Measurements from ENCODE around the gene ZNF710. TPM values are rescaled to one million over a fixed set of nuclear protein-coding genes. Genes with fewer than 3 reads are reported as not detected.
"Not testable (repeated sequence)": the region's sequence is repeated elsewhere in the genome, so short reads cannot be mapped to it uniquely, and the experiment has no call there.

ZNF710 gene, protein sequence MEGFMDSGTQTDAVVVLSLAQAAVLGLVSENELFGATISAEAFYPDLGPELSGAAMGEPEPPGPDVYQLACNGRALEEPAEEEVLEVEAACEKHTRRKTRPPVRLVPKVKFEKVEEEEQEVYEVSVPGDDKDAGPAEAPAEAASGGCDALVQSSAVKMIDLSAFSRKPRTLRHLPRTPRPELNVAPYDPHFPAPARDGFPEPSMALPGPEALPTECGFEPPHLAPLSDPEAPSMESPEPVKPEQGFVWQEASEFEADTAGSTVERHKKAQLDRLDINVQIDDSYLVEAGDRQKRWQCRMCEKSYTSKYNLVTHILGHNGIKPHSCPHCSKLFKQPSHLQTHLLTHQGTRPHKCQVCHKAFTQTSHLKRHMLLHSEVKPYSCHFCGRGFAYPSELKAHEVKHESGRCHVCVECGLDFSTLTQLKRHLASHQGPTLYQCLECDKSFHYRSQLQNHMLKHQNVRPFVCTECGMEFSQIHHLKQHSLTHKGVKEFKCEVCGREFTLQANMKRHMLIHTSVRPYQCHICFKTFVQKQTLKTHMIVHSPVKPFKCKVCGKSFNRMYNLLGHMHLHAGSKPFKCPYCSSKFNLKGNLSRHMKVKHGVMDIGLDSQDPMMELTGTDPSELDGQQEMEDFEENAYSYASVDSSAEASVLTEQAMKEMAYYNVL
- polyA plus RNA-seq (2013, experiment 1 of 4) = 55.1 TPM
- 53.2 TPM for polyA plus RNA-seq (2013, experiment 2 of 4)
- polyA plus RNA-seq (2013, experiment 3 of 4) = 43.3 TPM
- 44.0 TPM for polyA plus RNA-seq (2013, experiment 4 of 4)

DNA sequence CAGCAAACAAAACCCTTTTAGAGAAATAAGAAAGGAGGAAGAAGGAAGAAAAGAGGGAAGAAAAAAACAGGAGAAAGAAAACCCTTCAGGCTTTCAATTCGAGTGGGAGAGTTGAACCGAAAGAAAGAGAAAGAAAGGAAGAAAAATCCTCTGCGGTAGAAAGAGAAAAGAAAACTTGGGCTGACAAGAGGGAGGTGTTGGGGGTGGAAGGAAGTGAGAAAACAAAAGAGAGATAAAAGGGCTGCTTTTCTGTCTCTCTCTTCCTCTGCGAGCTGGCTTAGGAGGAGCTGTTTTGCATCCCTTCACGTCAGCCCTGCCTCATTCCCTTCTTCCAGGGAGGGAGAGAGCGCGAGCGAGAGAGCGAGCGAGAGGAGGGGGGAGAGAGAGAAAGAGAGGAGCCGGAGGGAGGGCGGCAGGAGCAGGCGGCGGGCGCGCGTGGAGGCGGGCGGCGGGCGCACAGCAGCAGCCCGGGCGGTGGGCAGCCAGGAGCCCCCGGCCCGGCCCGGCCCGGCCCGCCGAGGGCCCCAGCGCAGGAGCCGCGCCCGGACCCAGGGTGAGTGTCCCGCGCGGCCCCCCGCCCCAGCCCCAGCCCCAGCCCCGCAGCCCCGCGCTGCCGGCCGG lies at the start of gene ZNF710:
ZNF710 (plus strand) TSS at position 263 of the 621 bp plus-strand sequence. CDS start 65,814 bp downstream, outside the sequence.
- Histone ChIP-seq H3K4me3 (ENCODE audit: insufficient read depth, low read depth, low read length) (peak within 1 kb of the TSS; percentile 72), H3K36me3 (ENCODE audit: control insufficient read depth, insufficient read depth, low read length) (no peaks in the 10 kb centered on the region), H3K27me3 (ENCODE audit: control insufficient read depth, insufficient read depth, low read length, poor library complexity, severe bottlenecking) (no peaks in the 10 kb centered on the region), H3K9me3 (ENCODE audit: control insufficient read depth, low read length) (no peaks in the 10 kb centered on the region), H3K27ac (ENCODE audit: insufficient read depth, low read depth, low read length, poor library complexity, severe bottlenecking) (peak within 1 kb of the TSS; percentile 91), H3K4me1 (ENCODE audit: control insufficient read depth, insufficient read depth, low read length) (peaks cover 38% of the 10 kb centered on the region)
- 1% methylated on average over 42 of the region's 42 CpGs for WGBS, 2 experiments

DNA sequence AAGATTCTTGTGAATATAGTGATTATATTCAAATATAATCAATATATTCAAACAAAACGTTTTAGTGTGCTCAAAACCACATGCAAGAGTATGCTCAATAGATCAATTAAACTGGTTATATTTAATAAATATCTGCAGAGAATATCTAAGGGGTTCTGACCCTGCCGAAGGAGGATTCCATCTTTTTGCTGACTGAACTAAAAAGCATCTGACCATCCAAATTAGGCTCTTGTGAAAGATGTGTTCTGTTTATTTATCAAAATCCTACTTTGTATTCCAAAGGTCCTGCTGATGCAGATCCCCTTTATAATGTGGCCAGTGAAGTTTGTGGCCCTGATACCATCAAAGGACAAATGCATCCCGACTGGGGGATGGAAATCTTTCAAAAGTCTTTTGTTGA lies 46.6 kb upstream of the ZNF710 start:
- WGBS, 2 experiments = 90 to 98% methylated on average over 1 to 2 of the region's 3 CpGs
- no peak overlapping the region for H3K4me3 ChIP-seq (ENCODE audit: insufficient read depth, low read depth, low read length)

DNA sequence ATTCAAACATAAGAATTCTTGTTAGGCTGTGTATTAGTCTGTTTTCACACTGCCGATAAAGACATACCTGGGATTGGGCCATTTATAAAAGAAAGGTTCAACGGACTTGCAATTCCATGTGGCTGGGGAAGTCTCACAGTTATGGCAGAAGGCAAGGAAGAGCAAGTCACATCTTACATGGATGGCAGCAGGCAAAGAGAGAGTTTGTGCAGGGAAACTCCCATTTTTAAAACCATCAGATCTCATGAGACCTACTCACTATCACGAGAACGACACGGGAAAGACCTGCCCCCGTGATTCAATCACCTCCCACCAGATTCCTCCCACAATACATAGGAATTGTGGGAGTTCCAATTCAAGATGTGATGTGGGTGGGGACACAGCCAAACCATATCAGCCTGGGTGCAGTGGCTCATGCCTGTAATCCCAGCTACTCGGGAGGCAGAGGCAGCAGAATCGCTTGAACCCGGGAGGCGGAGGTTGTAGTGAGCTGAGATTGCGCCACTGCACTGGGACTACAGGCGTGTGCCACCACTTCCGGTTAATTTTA lies 45.6 kb upstream of the ZNF710 start:
- not testable (repeated sequence) for H3K36me3 ChIP-seq (ENCODE audit: control insufficient read depth, insufficient read depth, low read length); H3K27me3 ChIP-seq (ENCODE audit: control insufficient read depth, insufficient read depth, low read length, poor library complexity, severe bottlenecking); H3K4me1 ChIP-seq (ENCODE audit: control insufficient read depth, insufficient read depth, low read length); H3K4me3 ChIP-seq (ENCODE audit: insufficient read depth, low read depth, low read length); H3K27ac ChIP-seq (ENCODE audit: insufficient read depth, low read depth, low read length, poor library complexity, severe bottlenecking); H3K9me3 ChIP-seq (ENCODE audit: control insufficient read depth, low read length)
- WGBS, 2 experiments = 95 to 96% methylated on average over 13 of the region's 13 CpGs

More for the DNA sequence above, 46.6 kb upstream of the ZNF710 start:
- Histone ChIP-seq H3K4me1 (ENCODE audit: control insufficient read depth, insufficient read depth, low read length) (no peaks in the 10 kb centered on the region), H3K36me3 (ENCODE audit: control insufficient read depth, insufficient read depth, low read length) (no peaks in the 10 kb centered on the region), H3K27ac (ENCODE audit: insufficient read depth, low read depth, low read length, poor library complexity, severe bottlenecking) (no peak overlapping the region), H3K9me3 (ENCODE audit: control insufficient read depth, low read length) (no peaks in the 10 kb centered on the region), H3K27me3 (ENCODE audit: control insufficient read depth, insufficient read depth, low read length, poor library complexity, severe bottlenecking) (no peaks in the 10 kb centered on the region)

DNA sequence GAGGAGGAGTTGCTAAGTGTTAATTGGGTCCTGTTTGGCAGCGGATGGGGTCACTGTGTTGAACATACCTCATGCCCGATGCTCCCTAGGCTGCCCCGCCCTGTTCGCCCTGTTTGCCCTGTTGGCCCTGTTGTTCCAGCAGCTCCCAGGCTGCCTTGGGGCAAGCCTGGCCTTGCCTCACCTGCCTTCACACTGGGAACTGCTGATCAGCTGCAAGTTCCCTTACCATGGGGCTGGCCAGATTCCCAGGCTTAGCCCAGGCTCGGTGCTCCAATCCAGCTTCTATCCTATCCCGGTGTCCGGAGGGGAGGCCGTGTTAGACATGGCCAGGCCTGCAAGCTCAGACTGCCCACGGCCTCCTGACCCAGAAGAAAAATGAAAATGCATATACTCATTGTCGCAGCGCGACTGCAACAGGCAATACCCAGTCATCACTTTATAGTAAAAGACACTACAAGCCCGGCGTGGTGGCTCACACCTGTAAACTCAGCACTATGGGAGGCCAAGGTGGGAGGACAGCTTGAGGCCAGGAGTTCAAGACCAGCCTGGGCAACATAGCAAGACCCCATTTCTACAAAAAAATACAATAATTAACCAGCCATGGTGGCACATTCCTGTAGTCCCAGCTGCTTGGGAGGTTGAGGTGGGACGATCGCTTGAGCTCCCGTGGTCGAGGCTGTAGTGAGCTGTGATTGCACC lies 42.9 kb upstream of the ZNF710 start:
- whole genome bisulfite sequencing, 2 experiments = 92 to 93% methylated on average over 18 of the region's 18 CpGs

DNA sequence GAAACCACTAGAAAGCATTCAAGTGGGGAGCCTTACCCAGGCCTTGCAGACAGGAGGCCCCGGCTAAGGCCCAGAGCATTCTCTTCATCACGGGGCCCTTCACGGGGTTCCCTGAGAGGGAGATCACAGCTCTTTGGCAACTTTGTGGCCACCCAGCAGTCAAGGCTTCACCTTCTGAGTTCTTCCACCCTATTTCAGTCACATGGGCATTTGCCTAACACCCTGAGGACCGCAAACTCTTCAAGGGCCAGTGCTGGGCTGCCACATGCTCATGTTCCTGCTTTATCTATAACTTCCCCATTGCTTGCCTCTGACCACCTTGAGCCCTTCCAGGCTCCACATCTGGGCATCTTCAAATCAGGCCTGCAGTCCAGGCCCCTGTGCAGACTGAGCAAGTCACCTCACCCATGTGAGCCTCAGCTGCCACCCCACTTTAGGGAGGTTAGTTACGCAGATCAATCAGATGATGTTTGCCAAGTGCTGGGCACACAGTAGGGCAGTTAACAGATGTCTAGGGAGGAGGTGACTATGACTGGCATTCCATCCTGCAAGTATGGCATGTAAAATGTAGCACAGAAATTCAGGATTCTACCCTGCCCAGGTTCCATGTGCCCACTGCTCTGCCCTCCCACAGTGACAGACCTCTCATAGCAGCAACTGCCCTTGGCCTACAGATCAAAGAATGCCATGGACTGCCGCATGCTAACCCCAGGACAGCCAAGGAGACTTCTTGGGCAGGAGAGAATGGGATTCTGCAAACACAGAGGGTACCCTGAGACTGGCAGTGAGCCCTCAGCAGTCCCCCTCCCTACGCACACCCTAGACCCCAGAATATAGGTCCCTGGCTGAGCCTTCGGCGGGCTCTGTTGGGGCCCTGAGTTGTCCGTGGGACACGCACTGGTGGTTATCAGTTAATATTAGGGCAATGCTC lies 37.6 kb upstream of the ZNF710 start:
- no peaks in the 10 kb centered on the region for H3K36me3 ChIP-seq (ENCODE audit: control insufficient read depth, insufficient read depth, low read length)
- no peaks in the 10 kb centered on the region for H3K27me3 ChIP-seq (ENCODE audit: control insufficient read depth, insufficient read depth, low read length, poor library complexity, severe bottlenecking)
- H3K27ac ChIP-seq (ENCODE audit: insufficient read depth, low read depth, low read length, poor library complexity, severe bottlenecking) = no peak overlapping the region
- no peaks in the 10 kb centered on the region for H3K4me1 ChIP-seq (ENCODE audit: control insufficient read depth, insufficient read depth, low read length)
- no peak overlapping the region for H3K4me3 ChIP-seq (ENCODE audit: insufficient read depth, low read depth, low read length)
- 95% methylated on average over 11 of the region's 11 CpGs for WGBS, 2 experiments
- no peaks in the 10 kb centered on the region for H3K9me3 ChIP-seq (ENCODE audit: control insufficient read depth, low read length)

More for the DNA sequence above, 42.9 kb upstream of the ZNF710 start:
- no peaks in the 10 kb centered on the region for H3K4me1 ChIP-seq (ENCODE audit: control insufficient read depth, insufficient read depth, low read length)
- H3K27me3 ChIP-seq (ENCODE audit: control insufficient read depth, insufficient read depth, low read length, poor library complexity, severe bottlenecking) = no peaks in the 10 kb centered on the region
- H3K4me3 ChIP-seq (ENCODE audit: insufficient read depth, low read depth, low read length) = no peak overlapping the region
- H3K36me3 ChIP-seq (ENCODE audit: control insufficient read depth, insufficient read depth, low read length) = no peaks in the 10 kb centered on the region
- no peaks in the 10 kb centered on the region for H3K9me3 ChIP-seq (ENCODE audit: control insufficient read depth, low read length)
- no peak overlapping the region for H3K27ac ChIP-seq (ENCODE audit: insufficient read depth, low read depth, low read length, poor library complexity, severe bottlenecking)

DNA sequence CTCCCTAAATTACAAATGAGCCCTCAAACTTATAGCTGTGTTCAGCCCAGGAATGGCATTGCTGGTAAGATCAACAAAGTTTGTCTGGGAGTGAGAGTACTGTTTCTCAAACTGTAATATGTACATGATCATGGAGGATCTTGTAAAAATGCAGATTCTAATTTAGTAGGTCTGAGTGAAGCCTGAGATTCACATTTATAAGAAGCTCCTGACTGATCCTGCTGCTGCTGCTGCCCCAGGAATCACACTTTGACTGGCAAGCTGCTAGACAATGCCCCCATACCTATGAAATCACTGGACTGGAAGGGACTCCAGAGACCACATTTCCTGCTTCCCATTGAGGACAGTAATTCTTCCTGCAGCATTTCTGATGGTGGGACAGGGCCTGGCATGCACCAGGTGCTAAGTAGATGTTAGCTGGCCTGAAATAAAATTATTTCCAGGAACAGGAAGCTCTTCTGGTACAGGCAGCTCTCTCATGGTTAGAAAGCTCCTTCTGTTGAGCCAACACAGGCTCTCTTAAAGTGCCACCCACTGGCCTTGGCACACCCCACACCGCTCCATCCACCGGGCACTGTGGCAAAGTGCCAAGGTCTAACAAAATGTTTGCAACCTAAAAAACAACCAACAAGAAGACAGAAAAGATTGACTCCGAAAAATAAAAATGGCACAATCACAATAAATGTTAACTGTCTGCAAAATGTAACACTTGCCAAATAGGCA lies 36.7 kb upstream of the ZNF710 start:
- H3K4me3 ChIP-seq (ENCODE audit: insufficient read depth, low read depth, low read length) = no peak overlapping the region
- H3K4me1 ChIP-seq (ENCODE audit: control insufficient read depth, insufficient read depth, low read length) = no peaks in the 10 kb centered on the region
- 85 to 95% methylated on average over 3 of the region's 3 CpGs for WGBS, 2 experiments
- H3K27ac ChIP-seq (ENCODE audit: insufficient read depth, low read depth, low read length, poor library complexity, severe bottlenecking) = no peak overlapping the region
- no peaks in the 10 kb centered on the region for H3K9me3 ChIP-seq (ENCODE audit: control insufficient read depth, low read length)
- no peaks in the 10 kb centered on the region for H3K27me3 ChIP-seq (ENCODE audit: control insufficient read depth, insufficient read depth, low read length, poor library complexity, severe bottlenecking)
- H3K36me3 ChIP-seq (ENCODE audit: control insufficient read depth, insufficient read depth, low read length) = no peaks in the 10 kb centered on the region

DNA sequence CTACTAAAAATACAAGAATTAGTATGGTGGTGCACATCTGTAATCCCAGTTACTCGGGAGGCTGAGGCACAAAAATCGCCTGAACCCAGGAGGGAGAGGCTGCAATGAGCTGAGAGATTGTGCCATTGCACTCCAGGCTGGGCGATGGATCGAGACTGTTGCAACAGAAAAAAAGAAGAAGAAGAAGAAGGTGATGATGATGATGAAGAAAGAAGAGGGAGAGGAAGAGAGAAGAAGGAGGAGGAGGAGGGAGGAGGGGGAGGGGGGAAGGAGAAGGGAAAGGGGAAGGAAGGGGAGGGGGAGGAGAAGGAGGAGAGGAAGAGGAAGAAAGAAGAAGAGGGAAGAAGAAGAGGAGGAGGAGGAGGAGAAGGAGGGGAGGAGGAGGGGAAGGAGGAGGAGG lies 33.2 kb upstream of the ZNF710 start:
- no peaks in the 10 kb centered on the region for H3K27me3 ChIP-seq (ENCODE audit: control insufficient read depth, insufficient read depth, low read length, poor library complexity, severe bottlenecking)
- no peaks in the 10 kb centered on the region for H3K9me3 ChIP-seq (ENCODE audit: control insufficient read depth, low read length)
- H3K4me1 ChIP-seq (ENCODE audit: control insufficient read depth, insufficient read depth, low read length) = no peaks in the 10 kb centered on the region
- H3K27ac ChIP-seq (ENCODE audit: insufficient read depth, low read depth, low read length, poor library complexity, severe bottlenecking) = no peak overlapping the region
- WGBS, 2 experiments = 90 to 94% methylated on average over 4 of the region's 4 CpGs
- no peak overlapping the region for H3K4me3 ChIP-seq (ENCODE audit: insufficient read depth, low read depth, low read length)
- H3K36me3 ChIP-seq (ENCODE audit: control insufficient read depth, insufficient read depth, low read length) = no peaks in the 10 kb centered on the region

DNA sequence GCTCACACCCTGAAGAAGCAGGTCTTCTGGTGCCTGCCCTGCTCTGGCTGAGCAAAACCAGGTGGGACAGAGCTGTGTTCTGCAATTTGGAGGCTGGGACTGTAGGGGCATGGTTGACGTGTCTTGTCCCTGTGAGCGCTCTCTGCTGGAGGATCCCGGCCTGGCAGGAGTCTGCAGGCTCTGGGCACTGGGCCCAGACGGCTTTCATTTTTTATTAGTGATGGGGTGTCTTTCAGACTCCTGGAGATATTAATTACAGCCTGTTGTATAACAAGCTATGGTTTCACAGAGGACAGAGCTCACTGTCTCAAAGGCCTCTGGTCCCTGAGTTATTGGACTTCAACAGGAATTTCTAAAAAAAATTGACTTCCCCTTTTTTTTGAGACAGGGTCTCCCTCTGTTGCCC lies 29.5 kb upstream of the ZNF710 start:
- Histone ChIP-seq H3K36me3 (ENCODE audit: control insufficient read depth, insufficient read depth, low read length) (no peaks in the 10 kb centered on the region), H3K27me3 (ENCODE audit: control insufficient read depth, insufficient read depth, low read length, poor library complexity, severe bottlenecking) (no peaks in the 10 kb centered on the region), H3K27ac (ENCODE audit: insufficient read depth, low read depth, low read length, poor library complexity, severe bottlenecking) (no peak overlapping the region), H3K4me3 (ENCODE audit: insufficient read depth, low read depth, low read length) (no peak overlapping the region), H3K9me3 (ENCODE audit: control insufficient read depth, low read length) (no peaks in the 10 kb centered on the region), H3K4me1 (ENCODE audit: control insufficient read depth, insufficient read depth, low read length) (no peaks in the 10 kb centered on the region)
- 15 to 19% methylated on average over 4 of the region's 4 CpGs for WGBS, 2 experiments
